ENCODE data around the gene GDF3. TPM values are rescaled to one million over a fixed set of nuclear protein-coding genes. Genes with fewer than 3 reads are reported as not detected.

Gene GDF3
- total RNA-seq, 1 donor from 2014 or later: not detected

DNA sequence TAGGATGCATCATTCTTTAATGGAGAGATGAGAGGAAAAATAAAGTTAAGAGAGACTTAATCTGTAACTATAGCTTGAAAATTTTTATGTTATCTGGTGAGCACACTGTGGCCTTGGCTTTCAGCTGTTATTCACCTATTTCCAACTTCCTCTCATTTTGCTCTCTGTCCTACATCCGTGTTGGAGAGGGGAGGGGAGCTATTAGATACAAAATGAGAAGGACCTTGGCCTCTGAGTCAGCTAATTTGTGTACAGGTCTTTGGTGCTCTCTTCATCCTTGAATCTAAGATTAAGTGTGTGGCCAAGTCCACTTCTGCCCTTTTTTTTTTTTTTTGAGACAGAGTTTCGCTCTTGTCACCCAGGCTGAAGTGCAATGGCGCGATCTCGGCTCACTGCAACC is 29.0 kb downstream of the GDF3 start:
- Mint-ChIP-seq H3K4me3 (no peak overlapping the region), H3K27me3 (no peaks in the 10 kb centered on the region), H3K27ac (no peak overlapping the region), H3K36me3 (no peaks in the 10 kb centered on the region), H3K4me1 (ENCODE audit: unreplicated experiment) (no peaks in the 10 kb centered on the region), H3K9me3 (no peaks in the 10 kb centered on the region)
- no peak for DNase-seq (ENCODE audit: extremely low spot score, unreplicated experiment)
- TF ChIP-seq, protein P1, sequence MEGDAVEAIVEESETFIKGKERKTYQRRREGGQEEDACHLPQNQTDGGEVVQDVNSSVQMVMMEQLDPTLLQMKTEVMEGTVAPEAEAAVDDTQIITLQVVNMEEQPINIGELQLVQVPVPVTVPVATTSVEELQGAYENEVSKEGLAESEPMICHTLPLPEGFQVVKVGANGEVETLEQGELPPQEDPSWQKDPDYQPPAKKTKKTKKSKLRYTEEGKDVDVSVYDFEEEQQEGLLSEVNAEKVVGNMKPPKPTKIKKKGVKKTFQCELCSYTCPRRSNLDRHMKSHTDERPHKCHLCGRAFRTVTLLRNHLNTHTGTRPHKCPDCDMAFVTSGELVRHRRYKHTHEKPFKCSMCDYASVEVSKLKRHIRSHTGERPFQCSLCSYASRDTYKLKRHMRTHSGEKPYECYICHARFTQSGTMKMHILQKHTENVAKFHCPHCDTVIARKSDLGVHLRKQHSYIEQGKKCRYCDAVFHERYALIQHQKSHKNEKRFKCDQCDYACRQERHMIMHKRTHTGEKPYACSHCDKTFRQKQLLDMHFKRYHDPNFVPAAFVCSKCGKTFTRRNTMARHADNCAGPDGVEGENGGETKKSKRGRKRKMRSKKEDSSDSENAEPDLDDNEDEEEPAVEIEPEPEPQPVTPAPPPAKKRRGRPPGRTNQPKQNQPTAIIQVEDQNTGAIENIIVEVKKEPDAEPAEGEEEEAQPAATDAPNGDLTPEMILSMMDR (conservative IDR thresholded peaks at IDR 0.05): no peak

DNA sequence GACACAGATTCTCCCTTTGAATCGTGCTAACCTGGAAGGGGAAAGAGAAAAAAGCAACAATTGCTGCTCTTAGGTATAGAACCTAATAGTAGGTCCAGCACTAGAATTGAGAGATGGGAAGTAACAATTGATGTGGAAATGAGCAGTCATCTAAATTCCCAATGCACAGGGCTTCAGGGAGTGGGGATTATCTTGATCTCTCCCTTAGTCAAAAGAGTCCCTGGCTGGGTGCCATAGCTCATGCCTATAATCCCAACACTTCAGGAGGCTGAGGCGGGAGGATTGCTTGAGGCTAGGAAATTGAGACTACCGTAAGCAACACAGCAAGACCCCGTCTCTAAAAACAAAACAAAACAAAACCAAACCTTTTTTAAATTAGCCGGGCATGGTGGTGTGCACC is 33.8 kb downstream of the GDF3 start:
- no peak overlapping the region for H3K27ac Mint-ChIP-seq
- H3K4me3 Mint-ChIP-seq: no peak overlapping the region
- TF ChIP-seq, protein P1 (conservative IDR thresholded peaks at IDR 0.05): no peak
- H3K36me3 Mint-ChIP-seq: no peaks in the 10 kb centered on the region
- no peaks in the 10 kb centered on the region for H3K27me3 Mint-ChIP-seq
- H3K9me3 Mint-ChIP-seq: no peaks in the 10 kb centered on the region
- no peaks in the 10 kb centered on the region for H3K4me1 Mint-ChIP-seq (ENCODE audit: unreplicated experiment)
- no peak for DNase-seq (ENCODE audit: extremely low spot score, unreplicated experiment)

- Mint-ChIP-seq H3K9me3 (no peaks in the 10 kb centered on the region), H3K4me3 (no peak overlapping the region), H3K36me3 (no peaks in the 10 kb centered on the region), H3K27me3 (peaks cover 9% of the 10 kb centered on the region), H3K4me1 (ENCODE audit: unreplicated experiment) (no peaks in the 10 kb centered on the region), H3K27ac (no peak overlapping the region)
- TF ChIP-seq, protein P1 (conservative IDR thresholded peaks at IDR 0.05): no peak
- no peak for DNase-seq (ENCODE audit: extremely low spot score, unreplicated experiment)
Observed at GRCh38 chr12:7656121-7656520, 39.5 kb downstream of the GDF3 start.

- Mint-ChIP-seq H3K27ac (no peak overlapping the region), H3K9me3 (no peaks in the 10 kb centered on the region), H3K27me3 (peaks cover 13% of the 10 kb centered on the region), H3K36me3 (no peaks in the 10 kb centered on the region), H3K4me3 (no peak overlapping the region), H3K4me1 (ENCODE audit: unreplicated experiment) (no peaks in the 10 kb centered on the region)
- no peak for DNase-seq (ENCODE audit: extremely low spot score, unreplicated experiment)
- TF ChIP-seq, protein P1 (conservative IDR thresholded peaks at IDR 0.05): no peak
Observed at GRCh38 chr12:7650091-7650490, 45.5 kb downstream of the GDF3 start.

- Mint-ChIP-seq H3K27me3 (peaks cover 12% of the 10 kb centered on the region), H3K36me3 (no peaks in the 10 kb centered on the region), H3K4me3 (no peak overlapping the region), H3K27ac (no peak overlapping the region), H3K4me1 (ENCODE audit: unreplicated experiment) (no peaks in the 10 kb centered on the region), H3K9me3 (no peaks in the 10 kb centered on the region)
- DNase-seq (ENCODE audit: extremely low spot score, unreplicated experiment): no peak
- TF ChIP-seq, protein P1 (conservative IDR thresholded peaks at IDR 0.05): no peak
Observed at GRCh38 chr12:7647071-7647470, 48.5 kb downstream of the GDF3 start.

- Mint-ChIP-seq H3K9me3 (no peaks in the 10 kb centered on the region), H3K36me3 (no peaks in the 10 kb centered on the region), H3K4me3 (no peak overlapping the region), H3K27me3 (peaks cover 15% of the 10 kb centered on the region), H3K4me1 (ENCODE audit: unreplicated experiment) (no peaks in the 10 kb centered on the region), H3K27ac (no peak overlapping the region)
- TF ChIP-seq, protein P1 (conservative IDR thresholded peaks at IDR 0.05): no peak
- no peak for DNase-seq (ENCODE audit: extremely low spot score, unreplicated experiment)
Observed at GRCh38 chr12:7646178-7646475, 49.4 kb downstream of the GDF3 start.
